IMR-90 (cell line): ENCODE measurements around the gene TMEM43. TPM values are rescaled to one million over a fixed set of nuclear protein-coding genes. Genes with fewer than 3 reads are reported as not detected.

Experiments used
- ATAC-seq: fragments of 200-7000 bp; cut with Tn5 transposase; 2 replicates; pipeline ENCODE4 v1.9.1; 2020; ENCODE audit warnings: low read depth, mild to moderate bottlenecking, moderate library complexity
- BruUV-seq: library from RNA; stranded (reverse); fragments of 400-500 nt; replicated peaks from 2 replicates; lab custom pipeline; 2021; lab: Mats Ljungman, UMichigan
- CTCF ChIA-PET: fragments of 300-600 bp; formaldehyde crosslinking; extraction: SDS; loops from one replicate; lab custom pipeline; 2021; ENCODE audit warnings: antibody characterized with exemption; lab: Yijun Ruan, JAX
- POLR2A ChIA-PET: fragments of 300-600 bp; sonication (Branson Sonifier 250); formaldehyde crosslinking; loops from one replicate; lab custom pipeline; 2022; ENCODE audit warnings: antibody characterized with exemption; ENCODE audit not compliant: unreplicated experiment; lab: Charles Lee
- DNase-seq: peaks from one replicate; pipeline ENCODE4 v3.0.0; 2013
- H2AFZ ChIP-seq: replicated peaks from 2 replicates; pipeline ENCODE3; 2013; ENCODE audit warnings: low read length, mild to moderate bottlenecking; ENCODE audit not compliant: poor library complexity
- H2AK5ac ChIP-seq: 2 replicates; pipeline ENCODE4 v1.6.1; 2013; ENCODE audit warnings: low read depth, low read length, inconsistent platforms
- H2AK9ac ChIP-seq: replicated peaks from 2 replicates; pipeline ENCODE3; 2013; ENCODE audit warnings: mild to moderate bottlenecking, low read depth, low read length, moderate library complexity; ENCODE audit not compliant: poor library complexity
- H2BK120ac ChIP-seq: 2 replicates; pipeline ENCODE4 v1.6.1; 2013; ENCODE audit warnings: low read depth, low read length, inconsistent platforms
- H2BK15ac ChIP-seq: 3 replicates; pipeline ENCODE4 v1.6.1; 2013; ENCODE audit warnings: low read depth, low read length, inconsistent platforms
- H2BK20ac ChIP-seq: 2 replicates; pipeline ENCODE4 v1.6.1; 2013; ENCODE audit warnings: low read depth, mild to moderate bottlenecking, inconsistent platforms, low read length, moderate library complexity
- H2BK5ac ChIP-seq: 2 replicates; pipeline ENCODE4 v1.6.1; 2013; ENCODE audit warnings: mild to moderate bottlenecking, low read depth, low read length, inconsistent platforms; ENCODE audit not compliant: poor library complexity, severe bottlenecking
- H3K14ac ChIP-seq: replicated peaks from 2 replicates; pipeline ENCODE4 v1.6.1; 2013; ENCODE audit warnings: low read depth, low read length, inconsistent platforms
- H3K18ac ChIP-seq: 2 replicates; pipeline ENCODE4 v1.6.1; 2013; ENCODE audit warnings: low read depth, low read length, control low read depth
- H3K23ac ChIP-seq: 2 replicates; pipeline ENCODE4 v1.6.1; 2013; ENCODE audit warnings: low read depth, low read length, inconsistent platforms
- H3K27ac ChIP-seq: 2 replicates; pipeline ENCODE4 v1.5.1; 2013; ENCODE audit warnings: mild to moderate bottlenecking, control low read depth, low read length; ENCODE audit not compliant: insufficient read depth
- H3K27me3 ChIP-seq: 2 replicates; pipeline ENCODE4 v1.6.1; 2013; ENCODE audit warnings: low read length; ENCODE audit not compliant: control insufficient read depth, insufficient read depth
- H3K36me3 ChIP-seq: 2 replicates; pipeline ENCODE4 v1.6.1; 2013; ENCODE audit warnings: low read length, mixed read lengths; ENCODE audit not compliant: control insufficient read depth, insufficient read depth
- H3K4ac ChIP-seq: 2 replicates; pipeline ENCODE4 v1.6.1; 2013; ENCODE audit warnings: low read depth, low read length, inconsistent platforms
- H3K4me1 ChIP-seq: 2 replicates; pipeline ENCODE4 v1.6.1; 2013; ENCODE audit warnings: low read length, mixed read lengths; ENCODE audit not compliant: control insufficient read depth, insufficient read depth
- H3K4me2 ChIP-seq: 2 replicates; pipeline ENCODE4 v1.6.1; 2013; ENCODE audit warnings: low read depth, mild to moderate bottlenecking, control low read depth, low read length, moderate library complexity
- H3K4me3 ChIP-seq: 2 replicates; pipeline ENCODE4 v1.5.1; 2013; ENCODE audit warnings: low read depth, mild to moderate bottlenecking, control low read depth, low read length, moderate library complexity; ENCODE audit not compliant: insufficient read depth
- H3K56ac ChIP-seq: 2 replicates; pipeline ENCODE4 v1.6.1; 2013; ENCODE audit warnings: low read length, inconsistent platforms; ENCODE audit not compliant: insufficient read depth; ENCODE audit errors: extremely low read depth
- H3K79me1 ChIP-seq, 2 experiments: 2 replicates each; pipeline ENCODE4 v1.6.1; 2013; ENCODE audit warnings: low read length in 2 of 2, inconsistent platforms in 1 of 2, low read depth in 1 of 2
- H3K9ac ChIP-seq: 2 replicates; pipeline ENCODE4 v1.6.1; 2013; ENCODE audit warnings: low read depth, low read length, control low read depth
- H3K9me1 ChIP-seq: 2 replicates; pipeline ENCODE4 v1.6.1; 2013; ENCODE audit warnings: low read length, inconsistent platforms; ENCODE audit not compliant: insufficient read depth
- H3K9me3 ChIP-seq: 2 replicates; pipeline ENCODE4 v1.6.1; 2013; ENCODE audit warnings: low read length; ENCODE audit not compliant: control insufficient read depth, insufficient read depth
- H4K20me1 ChIP-seq: 2 replicates; pipeline ENCODE4 v1.6.1; 2013; ENCODE audit warnings: low read length, inconsistent platforms; ENCODE audit not compliant: insufficient read depth
- H4K5ac ChIP-seq: 2 replicates; pipeline ENCODE4 v1.6.1; 2013; ENCODE audit warnings: mild to moderate bottlenecking, low read depth, low read length, control low read depth
- H4K8ac ChIP-seq, 2 experiments: 2 replicates each; pipeline ENCODE4 v1.6.1; 2013; ENCODE audit warnings: low read depth in 2 of 2, low read length in 2 of 2, control low read depth in 1 of 2, inconsistent platforms in 1 of 2
- H4K91ac ChIP-seq: 2 replicates; pipeline ENCODE4 v1.6.1; 2013; ENCODE audit warnings: low read depth, low read length, inconsistent platforms; ENCODE audit not compliant: insufficient read depth
- BHLHE40 ChIP-seq: fragments of 150-350 bp; IDR thresholded peaks from 2 replicates; pipeline ENCODE4 v1.6.1; 2016; ENCODE audit warnings: mild to moderate bottlenecking, low read depth, low read length
- CEBPB ChIP-seq: IDR thresholded peaks from 2 replicates; pipeline ENCODE4 v1.6.1; 2012; ENCODE audit warnings: low read depth, low read length, improper control_type of control experiment
- FOS ChIP-seq: fragments of 150-350 bp; IDR thresholded peaks from 2 replicates; pipeline ENCODE4 v1.6.1; 2016; ENCODE audit warnings: low read depth, low read length
- MAZ ChIP-seq: IDR thresholded peaks from 2 replicates; pipeline ENCODE4 v1.6.1; 2012; ENCODE audit warnings: low read depth, mild to moderate bottlenecking, low read length, improper control_type of control experiment, moderate library complexity, borderline replicate concordance
- NFE2L2 ChIP-seq: fragments of 150-350 bp; IDR thresholded peaks from 2 replicates; pipeline ENCODE4 v1.6.1; 2016; ENCODE audit warnings: low read depth, mild to moderate bottlenecking, low read length
- POLR2A ChIP-seq: IDR thresholded peaks from 2 replicates; pipeline ENCODE4 v1.6.1; 2012; ENCODE audit warnings: mild to moderate bottlenecking, low read depth, low read length
- RAD21 ChIP-seq: IDR thresholded peaks from 2 replicates; pipeline ENCODE4 v1.6.1; 2012; ENCODE audit warnings: low read length, improper control_type of control experiment
- USF2 ChIP-seq: fragments of 150-350 bp; IDR thresholded peaks from 2 replicates; pipeline ENCODE4 v1.6.1; 2017; ENCODE audit warnings: mild to moderate bottlenecking, antibody characterized with exemption, low read length, low read depth
- WGBS, 2 experiments: methylation state at CpG; one replicate each; pipeline versions ENCODE4 v1.1.5 to v1.1.7; 2013; ENCODE audit warnings: missing lambda C conversion rate in 2 of 2; ENCODE audit not compliant: insufficient read length in 1 of 2; ENCODE audit errors: extremely low coverage in 2 of 2; 5-methylcytosine and 5-hydroxymethylcytosine counted together
- dilution Hi-C: fragments of 300-500 bp; cut with HindIII; formaldehyde crosslinking; loops from one replicate; pipeline ENCODE4 v1.14.3; 2018; ENCODE audit warnings: low sequenced_read_pairs; ENCODE audit not compliant: unreplicated experiment
- in situ Hi-C: fragments of 300-500 bp; cut with MboI; formaldehyde crosslinking; loops from 3 replicates; pipeline ENCODE4 v1.14.3; 2019; ENCODE audit warnings: low sequenced_read_pairs, inconsistent platforms, mixed read lengths
- intact Hi-C: fragments of 100-400 bp; cut with micrococcal nuclease; formaldehyde crosslinking; loops from 2 replicates; pipeline ENCODE4 v1.10.0; 2022
- polyA plus RNA-seq, 3 experiments: library from polyadenylated mRNA; depleted of rRNA; stranded (reverse); fragments of >200 nt; gene quantifications; 2 replicates each; pipeline ENCODE4 v1.2.3, GENCODE V29; 2012; ENCODE audit warnings: low replicate concordance in 1 of 3
- total RNA-seq: library from RNA; depleted of rRNA; stranded (reverse); fragments of >200 nt; gene quantifications from 2 replicates; pipeline ENCODE4 v1.2.3, GENCODE V29; 2012

Gene TMEM43
- total and polyA plus RNA-seq, 2 of the 4 experiments (the other 2 are of a cell fraction) = 109 to 114 TPM

- peaks cover 56% of the 10 kb centered on the region for H3K36me3 ChIP-seq
- peak overlapping the region; percentile 75 for H3K4me2 ChIP-seq
- peak overlapping the region; percentile 85; the same call in 1 of the 2 replicates for H3K56ac ChIP-seq
- CTCF ChIA-PET = interaction anchor here (2.3 kb wide), 1 partner anchor 19 kb away, joined by 11 read pairs; the partner anchor contains the start of genes CHCHD4 and TMEM43
- peaks cover 7% of the 10 kb centered on the region for H4K20me1 ChIP-seq
- peak overlapping the region; percentile 97 for H3K27ac ChIP-seq
- peak overlapping the region; percentile 87 for H4K91ac ChIP-seq
- peak overlapping the region; percentile 96 for H3K4ac ChIP-seq
- peak overlapping the region; percentile 89 for H2BK20ac ChIP-seq
- H2AK5ac ChIP-seq = peak overlapping the region; percentile 96
- H3K18ac ChIP-seq = peak overlapping the region; percentile 91
- peak overlapping the region in 1 of 2 experiments; percentile 85; a peak in 2 of 4 replicates for H4K8ac ChIP-seq
- H3K9me1 ChIP-seq = peaks cover 24% of the 10 kb centered on the region; the same call in 1 of the 2 replicates
- intact Hi-C loops = loop anchor here (1.0 kb wide), 1 partner anchor 19 kb away; the partner anchor contains the start of gene TMEM43
- H3K23ac ChIP-seq = peak overlapping the region; percentile 92
- TF ChIP-seq CEBPB (peak; percentile 92), RAD21 (no peak), USF2 (no peak), MAZ (no peak), NFE2L2 (no peak), BHLHE40 (peak; percentile 63), FOS (peak; percentile 97), POLR2A (peak; percentile 72)
- peak overlapping the region; percentile 40; the same call in 1 of the 3 replicates for H2BK15ac ChIP-seq
- dilution Hi-C loops = no loop called here
- no CpG with 5 or more reads among the region's 7 CpGs for WGBS, 2 experiments
- H4K5ac ChIP-seq = peak overlapping the region; percentile 74
- ATAC-seq (peak; percentile 62), DNase-seq (peak; percentile 99)
- peak overlapping the region; percentile 98 for H2BK5ac ChIP-seq
- no peaks in the 10 kb centered on the region for H3K9me3 ChIP-seq
- in situ Hi-C loops = loop anchor here (25.0 kb wide), 1 partner anchor 107 kb away; no protein-coding TSS in a partner anchor
- peaks cover 29% of the 10 kb centered on the region for H3K4me1 ChIP-seq
- peak overlapping the region; percentile 92 for H2BK120ac ChIP-seq
- no peaks in the 10 kb centered on the region for H3K27me3 ChIP-seq
- no TSS peak for BruUV-seq
- peaks cover 0 to 19% of the 10 kb centered on the region in 2 experiments; a peak in 1 of 4 replicates for H3K79me1 ChIP-seq
- peak overlapping the region; percentile 84 for H2AK9ac ChIP-seq
- peak overlapping the region; percentile 56 for H3K9ac ChIP-seq
- H3K14ac ChIP-seq = peak overlapping the region; percentile 85
- H3K4me3 ChIP-seq = no peak overlapping the region
- POLR2A ChIA-PET = interaction anchor here (1.1 to 1.3 kb wide), 2 partner anchors 20 to 34 kb away, joined by 3 to 6 read pairs; partner anchors contain the start of genes CHCHD4, LSM3, TMEM43 and XPC
- peak overlapping the region; percentile 65 for H2AFZ ChIP-seq
Measured at GRCh38 chr3:14144423-14145075, 19.7 kb downstream of the TMEM43 start.
